A549 (cell line): ENCODE measurements around the gene NRAS. TPM values are rescaled to one million over a fixed set of nuclear protein-coding genes. Genes with fewer than 3 reads are reported as not detected.

ENCODE experiments used
- ATAC-seq, 2 experiments: fragments of 200-7000 bp in 1 of 2; fragments of >200 bp in 1 of 2; cut with Nextera tagmentation in 1 of 2; cut with Tn5 transposase in 1 of 2; 3 replicates each; pipeline versions ENCODE4 v1.8.0 to v1.9.1; 2018 to 2020; ENCODE audit warnings: mild to moderate bottlenecking in 1 of 2, moderate library complexity in 1 of 2
- CTCF ChIA-PET: fragments of 300-600 bp; sonication (Branson Sonifier 250); formaldehyde crosslinking; extraction: SDS; loops from one replicate; lab custom pipeline; 2021; ENCODE audit warnings: antibody characterized with exemption, inconsistent platforms; lab: Yijun Ruan, JAX
- POLR2A ChIA-PET: fragments of 350-600 bp; formaldehyde crosslinking; extraction: SDS; loops from one replicate; lab custom pipeline; 2021; ENCODE audit warnings: antibody characterized with exemption, inconsistent platforms; lab: Yijun Ruan, JAX
- DNase-seq, 2 experiments: peaks; one replicate each; pipeline versions ENCODE4 v3.0.0 to v3.0.0-alpha.2; 2011 to 2016; ENCODE audit warnings: low read depth in 1 of 2, low spot score in 1 of 2
- FAIRE-seq: peaks from 2 replicates; lab custom pipeline; 2011; peaks lifted over from hg19 to GRCh38; lab: Jason Lieb, UNC
- H3K27ac ChIP-seq, 2 experiments: fragments of >200 bp; sonication (Bioruptor Twin); formaldehyde crosslinking; 3 replicates each; pipeline ENCODE4 v1.5.1; 2016 to 2017
- H3K4me1 ChIP-seq: fragments of >200 bp; sonication (Bioruptor Twin); formaldehyde crosslinking; 3 replicates; pipeline ENCODE4 v1.6.1; 2016
- H3K4me2 ChIP-seq: fragments of >200 bp; sonication (Bioruptor Twin); formaldehyde crosslinking; 3 replicates; pipeline ENCODE4 v1.6.1; 2016
- H3K4me3 ChIP-seq: fragments of >200 bp; sonication (Bioruptor Twin); formaldehyde crosslinking; 3 replicates; pipeline ENCODE4 v1.5.1; 2016
- H3K9me3 ChIP-seq: fragments of >200 bp; sonication (Bioruptor Twin); formaldehyde crosslinking; 3 replicates; pipeline ENCODE4 v1.6.1; 2016
- ATOH8 ChIP-seq: fragments of 250-450 bp; sonication (Bioruptor Pico); IDR thresholded peaks from 2 replicates; pipeline ENCODE4 v1.5.0; 2020; ENCODE audit warnings: low read depth, mild to moderate bottlenecking, moderate library complexity
- BCL3 ChIP-seq: fragments of >200 bp; sonication (Bioruptor Twin); formaldehyde crosslinking; IDR thresholded peaks from 3 replicates; pipeline ENCODE4 v1.6.1; 2016
- BHLHE40 ChIP-seq: IDR thresholded peaks from 2 replicates; pipeline ENCODE4 v1.6.1; 2012; ENCODE audit warnings: low read depth, low read length, inconsistent platforms
- CBX2 ChIP-seq: fragments of 200-600 bp; sonication (generic); IDR thresholded peaks from 2 replicates; pipeline ENCODE4 v1.6.1; 2016; ENCODE audit warnings: low read depth, mild to moderate bottlenecking, borderline replicate concordance
- CBX8 ChIP-seq: fragments of 200-600 bp; sonication (generic); IDR thresholded peaks from 2 replicates; pipeline ENCODE4 v1.6.1; 2016
- CHD4 ChIP-seq: fragments of 200-600 bp; sonication (generic); IDR thresholded peaks from 2 replicates; pipeline ENCODE4 v1.6.1; 2016; ENCODE audit warnings: antibody characterized with exemption, mild to moderate bottlenecking, borderline replicate concordance
- CTCF ChIP-seq: fragments of >200 bp; sonication (Bioruptor Twin); formaldehyde crosslinking; IDR thresholded peaks from 3 replicates; pipeline ENCODE4 v1.5.1; 2016
- EP300 ChIP-seq, 2 experiments: fragments of >200 bp; sonication (Bioruptor Twin); formaldehyde crosslinking; IDR thresholded peaks; 2 replicates in 1 of 2; 3 replicates in 1 of 2; pipeline ENCODE4 v1.6.1; 2016 to 2017
- ESRRA ChIP-seq: fragments of 150-350 bp; IDR thresholded peaks from 2 replicates; pipeline ENCODE4 v1.6.1; 2014; ENCODE audit warnings: mild to moderate bottlenecking, low read length, borderline replicate concordance
- GATA3 ChIP-seq: IDR thresholded peaks from 2 replicates; pipeline ENCODE4 v1.6.1; 2012; ENCODE audit warnings: borderline replicate concordance
- HEYL ChIP-seq: fragments of 250-450 bp; sonication (Bioruptor Pico); IDR thresholded peaks from 2 replicates; pipeline ENCODE4 v1.8.0; 2021; ENCODE audit warnings: mild to moderate bottlenecking, moderate library complexity
- HMGXB4 ChIP-seq: fragments of 250-450 bp; sonication (Bioruptor Pico); IDR thresholded peaks from 2 replicates; pipeline ENCODE4 v1.5.0; 2021; ENCODE audit warnings: mild to moderate bottlenecking, moderate library complexity, borderline replicate concordance
- HOXA7 ChIP-seq: fragments of 250-450 bp; sonication (Bioruptor Pico); IDR thresholded peaks from 2 replicates; pipeline ENCODE4 v1.5.0; 2020; ENCODE audit warnings: mild to moderate bottlenecking, moderate library complexity
- HOXB13 ChIP-seq: fragments of 250-450 bp; sonication (Bioruptor Pico); IDR thresholded peaks from 2 replicates; pipeline ENCODE4 v1.5.0; 2020; ENCODE audit warnings: low read depth, mild to moderate bottlenecking, moderate library complexity
- KDM5A ChIP-seq: fragments of 200-600 bp; sonication (generic); IDR thresholded peaks from 2 replicates; pipeline ENCODE4 v1.6.1; 2016; ENCODE audit warnings: antibody characterized with exemption, mild to moderate bottlenecking
- MAX ChIP-seq: IDR thresholded peaks from 2 replicates; pipeline ENCODE4 v1.6.1; 2012
- MYC ChIP-seq: IDR thresholded peaks from 2 replicates; pipeline ENCODE4 v1.6.1; 2012; ENCODE audit warnings: mild to moderate bottlenecking, inconsistent platforms, low read length, improper control_type of control experiment, borderline replicate concordance
- NFE2L2 ChIP-seq: fragments of 150-350 bp; conservative IDR thresholded peaks from 2 replicates; pipeline ENCODE4 v1.6.1; 2014; ENCODE audit warnings: low read length
- NR3C1 ChIP-seq: fragments of >200 bp; sonication (Bioruptor Twin); formaldehyde crosslinking; IDR thresholded peaks from 3 replicates; pipeline ENCODE4 v1.6.1; 2017
- PHF8 ChIP-seq: fragments of 200-600 bp; sonication (generic); IDR thresholded peaks from 2 replicates; pipeline ENCODE4 v1.6.1; 2016; ENCODE audit warnings: low read depth, mild to moderate bottlenecking, antibody characterized with exemption, moderate library complexity, borderline replicate concordance
- POLR2AphosphoS2 ChIP-seq: conservative IDR thresholded peaks from 2 replicates; pipeline ENCODE4 v1.6.1; 2012; ENCODE audit warnings: low read length, improper control_type of control experiment, inconsistent platforms
- RARB ChIP-seq: fragments of 250-450 bp; sonication (Bioruptor Pico); IDR thresholded peaks from 2 replicates; pipeline ENCODE4 v1.8.0; 2021; ENCODE audit warnings: mild to moderate bottlenecking, moderate library complexity
- RCOR1 ChIP-seq: fragments of 150-350 bp; IDR thresholded peaks from 2 replicates; pipeline ENCODE4 v1.6.1; 2014; ENCODE audit warnings: antibody characterized with exemption, low read length, low read depth
- REST ChIP-seq: fragments of 200-600 bp; sonication (generic); IDR thresholded peaks from 2 replicates; pipeline ENCODE4 v1.6.1; 2016; ENCODE audit warnings: antibody characterized with exemption, mild to moderate bottlenecking, moderate library complexity
- RNF2 ChIP-seq: fragments of 200-600 bp; sonication (generic); IDR thresholded peaks from 2 replicates; pipeline ENCODE4 v1.6.1; 2016; ENCODE audit warnings: low read depth, mild to moderate bottlenecking, antibody characterized with exemption, moderate library complexity, borderline replicate concordance
- SMC3 ChIP-seq: fragments of >200 bp; sonication (Bioruptor Twin); formaldehyde crosslinking; IDR thresholded peaks from 3 replicates; pipeline ENCODE4 v1.6.1; 2018; ENCODE audit warnings: inconsistent platforms
- SREBF2 ChIP-seq: fragments of 450-650 bp; IDR thresholded peaks from 2 replicates; pipeline ENCODE4 v1.6.1; 2014; ENCODE audit warnings: mild to moderate bottlenecking, moderate library complexity
- USF2 ChIP-seq: fragments of 450-650 bp; IDR thresholded peaks from 2 replicates; pipeline ENCODE4 v1.6.1; 2014; ENCODE audit warnings: antibody characterized with exemption
- ZC3H11A ChIP-seq: fragments of 450-650 bp; IDR thresholded peaks from 2 replicates; pipeline ENCODE4 v1.6.1; 2014; ENCODE audit warnings: antibody characterized with exemption, mild to moderate bottlenecking
- WGBS: methylation state at CpG from one replicate; pipeline ENCODE4 v1.1.6; 2017; ENCODE audit errors: missing lambda C conversion rate; 5-methylcytosine and 5-hydroxymethylcytosine counted together
- polyA plus RNA-seq, 4 experiments: library from polyadenylated mRNA; depleted of rRNA in 3 of 4; stranded (reverse); fragments of >200 nt; fragmentation: RNase III in 1 of 4; extraction: RNeasy Plus Mini Kit Qiagen cat#74134 plus additional on column Dnase treatment in 1 of 4; gene quantifications; 2 replicates in 3 of 4; 3 replicates in 1 of 4; pipeline ENCODE4 v1.2.3, GENCODE V29; 2011 to 2017

The NRAS gene
- polyA plus RNA-seq, 2 of the 4 experiments (the other 2 are of a cell fraction), result 28.7 to 52.2 TPM

GRCh38 chr1:114677691-114678090, 38.9 kb downstream of the NRAS start:
- H3K27ac ChIP-seq, result no peak overlapping the region
- DNase-seq (no peak), ATAC-seq (no peak), FAIRE-seq (no peak)
- CTCF ChIA-PET, result interaction anchor here (0.6 kb wide), 1 partner anchor 22 kb away, joined by 3 read pairs; no protein-coding TSS in a partner anchor
- no peaks in the 10 kb centered on the region for H3K4me1 ChIP-seq
- POLR2A ChIA-PET, result no interaction called here
- no peak for TF ChIP-seq NR3C1
- TF ChIP-seq GATA3, result no peak
- TF ChIP-seq MYC, result no peak
- TF ChIP-seq CBX2, result no peak
- TF ChIP-seq ATOH8 (CRISPR knock-in tag), result no peak
- no peak for TF ChIP-seq HOXA7 (CRISPR knock-in tag)
- TF ChIP-seq NFE2L2, result no peak
- no peak for TF ChIP-seq SREBF2
- TF ChIP-seq BCL3, result no peak
- TF ChIP-seq HMGXB4 (CRISPR knock-in tag), result no peak
- TF ChIP-seq RARB (CRISPR knock-in tag), result no peak
- TF ChIP-seq USF2, result no peak
- TF ChIP-seq KDM5A, result no peak
- TF ChIP-seq RNF2, result no peak
- TF ChIP-seq SMC3, result no peak
- TF ChIP-seq HEYL (CRISPR knock-in tag), result no peak
- no peak for TF ChIP-seq RCOR1
- 18% methylated on average over 5 of the region's 5 CpGs for WGBS
- H3K4me3 ChIP-seq, result no peak overlapping the region
- no peaks in the 10 kb centered on the region for H3K9me3 ChIP-seq
- H3K4me2 ChIP-seq, result no peak overlapping the region

GRCh38 chr1:114676115-114676514, 40.5 kb downstream of the NRAS start:
- ChIA-PET POLR2A (no interaction called here), CTCF (no interaction called here)
- FAIRE-seq (no peak), DNase-seq (no peak), ATAC-seq (no peak)
- H3K9me3 ChIP-seq, result no peaks in the 10 kb centered on the region
- H3K4me1 ChIP-seq, result no peaks in the 10 kb centered on the region
- 26% methylated on average over 1 of the region's 1 CpG for WGBS
- H3K27ac ChIP-seq, result no peak overlapping the region
- H3K4me3 ChIP-seq, result no peak overlapping the region
- H3K4me2 ChIP-seq, result no peak overlapping the region
- TF ChIP-seq GATA3, result no peak
- no peak for TF ChIP-seq REST
- TF ChIP-seq CTCF, result no peak
- no peak for TF ChIP-seq EP300 (IDR thresholded peaks at IDR 0.05)
- TF ChIP-seq MAX, result no peak
- no peak for TF ChIP-seq POLR2AphosphoS2
- TF ChIP-seq CHD4, result no peak
- TF ChIP-seq PHF8, result no peak
- TF ChIP-seq NFE2L2, result no peak
- TF ChIP-seq BHLHE40, result no peak
- no peak for TF ChIP-seq HOXB13 (CRISPR knock-in tag)
- no peak for TF ChIP-seq ZC3H11A
- no peak for TF ChIP-seq ESRRA
- no peak for TF ChIP-seq CBX8
